NCI-H510A (cell line): ENCODE data around the gene ONECUT1.

Experiments used
- DNase-seq: peaks from one replicate; lab custom pipeline; 2025; lab: John Stamatoyannopoulos, UW

ONECUT1 gene

DNA sequence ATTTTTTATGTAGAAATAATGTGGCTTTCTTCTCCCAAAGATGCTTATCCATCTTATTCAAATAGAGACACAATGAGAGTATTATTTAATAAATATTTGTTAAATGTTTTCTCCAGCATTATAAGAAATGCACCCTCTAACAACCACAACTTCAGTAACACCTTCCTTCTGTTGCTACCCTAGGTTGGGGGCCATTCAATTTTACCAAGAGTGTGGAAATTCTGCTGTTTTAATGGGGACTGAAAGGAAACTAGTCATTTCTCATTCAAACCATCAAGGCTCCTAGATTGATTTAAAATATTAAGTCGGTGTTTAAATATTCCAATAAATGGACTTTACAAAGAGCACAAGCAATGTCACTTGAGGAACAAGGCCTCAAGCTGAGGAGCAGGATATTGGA is 7.6 kb downstream of the ONECUT1 start:
- DNase-seq: no peak

DNA sequence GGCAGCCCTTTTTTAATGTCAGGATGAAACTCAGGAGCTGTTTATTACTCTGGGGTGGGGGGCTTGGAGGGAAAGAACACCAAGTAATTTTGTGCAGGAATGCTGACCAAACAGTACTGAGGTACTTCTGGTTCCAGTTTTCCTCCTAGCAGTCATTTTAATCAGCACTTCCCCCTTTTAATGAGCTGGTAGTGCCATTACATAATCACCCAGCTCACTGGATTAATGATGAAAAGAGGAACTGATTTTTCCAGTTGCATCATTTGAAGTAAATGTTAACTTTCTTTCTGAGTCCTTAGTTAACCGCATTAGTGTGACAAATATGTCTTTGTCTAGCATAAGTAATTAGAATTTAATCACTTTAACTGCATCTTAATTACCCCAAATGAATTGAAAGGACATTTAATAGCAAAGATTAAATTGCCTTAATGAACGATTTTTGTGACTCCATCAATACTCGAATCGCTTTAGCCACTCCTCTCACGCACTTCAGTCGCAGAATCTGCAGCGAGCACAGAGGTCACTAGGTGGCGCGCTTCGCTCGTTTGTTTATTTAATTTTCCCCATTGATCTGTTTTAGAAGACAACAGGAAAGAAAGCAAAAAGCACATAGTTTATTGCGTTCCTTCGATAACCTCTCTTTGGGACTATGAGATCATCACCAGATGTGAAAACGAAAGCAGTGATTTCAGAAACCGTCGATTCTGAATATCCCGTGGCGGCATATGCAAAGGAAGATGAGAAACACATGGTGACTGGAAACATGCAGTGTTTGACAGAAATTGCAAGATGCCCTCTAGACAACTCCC is 9.8 kb downstream of the ONECUT1 start:
- DNase-seq: peak; percentile 6

DNA sequence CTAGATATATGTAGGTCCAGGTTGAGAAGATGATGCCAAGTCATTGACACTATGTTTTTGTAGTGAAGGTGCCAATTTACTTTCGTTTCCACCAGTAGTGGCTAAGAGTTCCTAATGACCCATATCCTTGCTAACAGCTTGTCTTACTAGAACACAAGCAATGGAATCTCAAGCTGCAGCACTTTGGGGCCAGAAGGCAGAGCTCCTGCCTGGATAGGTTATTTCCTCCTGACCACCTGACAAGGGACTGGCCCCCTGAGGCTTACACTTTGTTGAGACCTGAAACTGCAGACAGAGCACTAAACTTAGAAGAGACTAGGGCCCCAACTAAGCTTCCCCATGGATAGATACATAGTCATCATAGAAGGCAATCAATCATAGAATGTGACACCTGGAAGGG is 11.7 kb downstream of the ONECUT1 start:
- no peak for DNase-seq

DNA sequence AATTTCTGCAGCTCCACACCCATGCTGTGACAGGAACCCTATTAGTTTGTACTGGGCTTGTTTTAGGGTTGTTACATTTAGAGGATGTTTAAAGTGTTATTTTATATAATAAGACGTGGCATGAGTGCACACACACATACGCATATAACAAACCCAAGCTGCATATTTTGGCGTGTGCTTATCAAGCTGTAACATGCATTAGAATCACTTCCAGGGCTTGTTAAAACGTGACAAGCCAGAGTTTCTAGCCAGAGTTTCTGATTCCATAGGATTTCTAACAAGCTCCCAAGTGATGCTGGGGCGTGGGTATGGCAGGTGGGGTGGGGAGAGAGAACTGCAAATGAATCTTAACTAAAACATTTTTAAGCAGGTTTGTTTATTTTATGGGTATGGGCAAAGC is 17.4 kb downstream of the ONECUT1 start:
- no peak for DNase-seq

DNA sequence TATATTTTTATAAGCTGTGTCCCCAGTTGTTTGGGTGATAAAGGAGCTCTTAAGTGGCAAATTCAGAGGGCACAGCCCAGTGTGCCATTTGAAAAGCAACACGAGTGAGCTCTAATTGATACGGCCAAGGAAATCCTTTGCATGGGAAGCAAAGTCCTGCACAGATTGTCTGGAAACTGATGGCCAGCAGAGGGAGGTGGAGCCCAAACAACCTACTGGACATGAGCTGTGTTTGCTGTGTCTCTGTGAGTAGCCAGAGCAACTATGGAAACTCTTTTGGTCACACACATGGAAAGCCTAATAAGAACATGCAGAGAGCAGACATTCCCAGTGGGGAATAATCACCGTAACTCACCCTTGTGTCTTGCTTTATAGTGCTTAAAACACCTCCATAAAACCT is 24.4 kb downstream of the ONECUT1 start:
- no peak for DNase-seq

DNA sequence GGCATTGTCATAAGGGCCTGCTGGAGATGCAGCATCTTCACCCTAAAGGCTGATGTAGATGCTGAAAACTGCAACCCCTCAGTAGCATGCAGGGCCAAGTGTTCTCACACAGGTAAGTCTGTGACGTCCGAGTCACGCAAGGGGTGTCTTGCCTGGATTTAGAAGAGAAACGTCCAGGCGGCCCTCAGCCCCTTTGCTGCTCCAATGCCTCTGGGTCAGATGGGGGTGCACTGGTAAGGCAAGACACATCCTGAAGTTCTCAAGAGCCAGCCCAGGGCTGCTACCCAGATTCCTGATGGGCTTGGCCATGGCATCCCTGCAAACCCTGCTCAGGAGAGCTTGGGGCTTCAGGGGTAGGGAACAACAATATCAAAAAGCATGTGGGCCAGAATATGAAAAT is 25.4 kb downstream of the ONECUT1 start:
- DNase-seq: no peak

DNA sequence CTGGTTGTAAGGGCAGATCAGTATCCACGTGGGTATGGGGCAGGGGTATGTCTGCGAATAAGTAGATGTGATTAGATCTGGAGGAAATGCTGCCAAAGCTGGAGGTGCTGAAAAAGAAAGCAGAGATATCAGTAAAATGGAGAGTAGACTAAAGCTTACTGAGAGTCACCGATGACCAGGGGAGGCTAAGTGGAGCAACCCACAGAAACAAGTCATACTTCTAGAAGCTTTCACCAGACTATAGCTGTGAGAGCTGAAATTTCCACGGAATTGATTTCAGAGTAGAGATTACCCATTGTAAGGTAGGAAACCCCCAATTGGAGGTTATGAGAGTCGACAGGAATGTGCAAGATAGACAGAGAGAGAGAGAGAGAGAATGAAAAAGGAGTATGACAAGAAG is 27.5 kb downstream of the ONECUT1 start:
- no peak for DNase-seq

DNA sequence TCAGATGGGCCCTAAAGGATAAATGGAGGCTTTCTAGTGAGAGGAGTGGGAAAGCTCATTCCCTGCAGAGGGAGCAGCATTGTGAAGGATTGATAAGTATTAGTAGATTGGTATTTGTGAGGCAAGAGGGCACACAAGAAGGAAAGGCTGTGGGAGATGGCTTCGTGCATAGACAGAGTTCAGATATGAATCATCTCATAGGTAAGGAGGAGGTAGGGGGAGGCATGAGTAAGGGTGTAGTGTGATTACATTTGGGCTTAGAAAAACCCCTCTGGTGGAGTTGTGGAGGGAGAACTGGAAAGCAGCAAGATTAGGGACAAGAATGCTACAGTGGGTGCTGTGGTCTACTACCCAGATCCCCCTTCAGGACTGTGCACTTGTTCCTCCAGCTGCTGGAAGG is 29.6 kb downstream of the ONECUT1 start:
- DNase-seq: no peak

DNA sequence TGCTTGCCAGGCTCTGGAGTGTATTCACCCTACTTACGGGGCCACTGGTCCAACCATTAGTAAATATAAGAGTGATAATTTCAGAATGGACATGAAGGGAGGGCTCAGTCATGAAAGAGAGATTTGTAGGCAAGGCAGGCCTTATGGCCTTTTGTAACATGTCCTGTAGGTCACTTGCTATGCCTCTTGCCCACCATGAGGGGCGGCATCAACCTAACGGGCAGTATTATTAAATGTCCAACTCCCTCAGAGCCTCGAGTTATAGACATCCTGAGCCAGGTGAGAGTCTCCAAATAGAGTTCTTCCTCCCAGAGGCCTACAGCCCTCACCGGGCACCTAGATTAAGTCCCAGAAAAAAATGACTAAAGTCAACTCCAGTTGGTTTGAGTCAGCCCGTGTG is 30.2 kb downstream of the ONECUT1 start:
- no peak for DNase-seq

DNA sequence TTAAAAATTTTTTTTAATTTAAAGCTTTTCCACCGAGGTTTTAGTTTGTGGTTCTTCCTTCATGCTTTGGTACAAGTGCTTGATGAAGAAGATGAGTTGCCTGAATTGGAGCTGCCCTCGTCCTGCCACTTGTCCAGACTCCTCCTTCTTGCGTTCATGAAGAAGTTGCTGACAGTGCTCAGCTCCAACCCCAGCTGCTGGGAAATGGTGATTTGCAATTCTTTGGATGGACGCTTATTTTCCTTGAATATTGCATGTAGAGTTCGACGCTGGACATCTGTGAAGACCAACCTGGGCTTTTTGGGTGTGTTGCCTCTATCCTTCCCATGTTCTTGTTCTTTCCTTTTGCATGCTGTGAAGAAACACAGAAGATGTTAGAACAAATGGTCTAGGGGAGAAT is 32.6 kb downstream of the ONECUT1 start:
- no peak for DNase-seq

DNA sequence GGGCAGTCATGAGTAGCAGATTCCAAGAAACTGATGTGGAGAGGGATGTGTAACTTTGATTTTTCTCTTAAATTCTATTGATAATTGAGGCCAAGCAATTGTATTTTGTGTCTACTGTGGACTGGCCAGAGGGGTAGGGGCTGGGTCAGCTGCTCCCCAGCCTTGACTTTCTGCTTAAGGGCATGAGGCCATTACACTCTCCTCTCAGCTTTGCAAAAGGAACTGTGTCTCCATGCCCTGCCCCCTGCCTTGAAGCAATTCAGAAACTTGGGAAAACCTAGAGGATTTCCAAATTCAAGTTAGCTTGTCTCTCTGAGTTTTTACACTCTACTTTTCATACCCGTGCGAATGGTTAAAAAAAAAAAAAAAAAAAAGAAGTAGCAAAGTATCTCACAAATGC is 38.6 kb downstream of the ONECUT1 start:
- no peak for DNase-seq

DNA sequence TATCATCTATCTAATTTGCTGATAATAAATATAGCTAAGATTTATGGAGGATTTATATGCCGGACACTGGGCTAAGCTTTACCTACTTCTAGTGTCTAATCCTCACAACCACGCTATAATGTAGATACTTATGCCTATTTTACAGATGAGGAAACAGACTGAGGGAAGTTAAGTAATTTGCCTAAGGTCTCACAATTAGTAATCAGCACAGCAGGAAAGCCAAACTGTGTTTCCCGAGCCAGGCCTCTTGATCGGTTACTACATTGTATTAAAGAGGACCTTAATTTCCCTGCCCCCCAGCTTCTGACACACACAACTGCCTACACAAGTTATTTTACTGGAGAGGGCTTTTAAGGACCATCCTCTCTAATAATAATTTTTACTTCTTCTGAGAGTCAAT is 40.9 kb downstream of the ONECUT1 start:
- DNase-seq: no peak

DNA sequence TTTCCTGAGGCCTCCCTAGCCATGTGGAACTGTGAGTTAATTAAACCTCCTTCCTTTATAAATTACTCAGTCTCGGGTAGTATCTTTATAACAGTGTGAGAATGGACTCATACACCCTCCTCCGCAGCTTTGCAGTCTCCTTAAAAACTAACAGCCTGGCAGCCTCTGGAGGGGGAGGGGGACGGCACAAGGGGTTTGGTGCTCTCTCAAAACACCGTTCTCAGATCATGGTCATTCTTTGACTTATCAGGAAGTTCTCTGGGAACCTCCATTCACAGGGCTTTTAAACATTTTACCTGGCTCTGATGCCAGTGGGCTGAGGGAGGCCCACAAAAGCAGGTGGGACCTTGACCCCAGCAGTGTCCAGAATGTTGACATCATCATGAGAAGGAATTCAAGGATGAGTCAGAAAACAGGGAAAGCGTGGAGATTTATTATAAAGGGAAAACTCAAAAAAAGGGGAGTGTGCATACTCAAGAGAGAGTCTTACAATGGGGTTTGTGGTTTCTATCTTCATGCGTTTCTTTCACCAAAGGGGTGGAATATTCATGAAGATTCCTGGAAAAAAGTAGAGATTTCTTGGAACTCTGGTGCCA is 43.9 kb downstream of the ONECUT1 start:
- no peak for DNase-seq

DNA sequence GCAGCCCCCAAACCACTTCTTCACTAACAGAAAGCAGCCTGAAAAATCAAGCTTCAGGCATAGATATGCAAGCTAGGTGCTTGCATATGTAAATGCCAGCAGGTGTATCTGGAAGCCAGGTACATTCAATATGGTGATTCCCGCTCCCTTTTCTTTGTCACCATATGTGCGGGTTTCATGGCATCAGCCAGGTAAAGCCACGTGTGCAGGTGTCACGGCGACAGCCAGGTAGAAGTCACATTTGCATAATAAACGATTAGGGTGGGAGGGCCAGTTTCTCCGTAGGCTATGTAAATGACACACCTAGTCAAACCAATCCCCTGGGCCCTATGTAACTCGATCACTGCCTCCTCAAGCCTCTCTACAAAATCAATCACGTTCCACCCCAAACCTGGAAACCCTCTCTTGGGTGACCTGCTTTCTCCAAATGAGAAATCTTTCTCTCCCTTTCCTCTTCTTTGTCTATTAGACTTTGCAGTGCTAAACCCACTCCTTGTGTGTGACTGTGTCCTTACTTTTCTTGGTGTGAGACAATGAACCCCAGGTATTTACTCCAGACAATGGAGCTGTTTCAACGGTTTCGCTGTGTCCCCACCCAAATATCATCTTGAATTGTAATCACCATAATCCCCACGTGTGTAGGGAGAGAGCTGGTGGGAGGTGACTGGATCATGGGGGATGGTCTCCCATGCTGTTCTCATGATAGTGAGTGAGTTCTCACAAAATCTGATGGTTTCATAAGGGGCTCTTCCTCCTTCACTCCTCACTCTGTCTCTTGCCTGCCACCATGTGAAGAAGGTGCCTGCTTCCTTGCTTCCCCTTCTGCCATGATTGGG is 44.6 kb downstream of the ONECUT1 start:
- DNase-seq: no peak

DNA sequence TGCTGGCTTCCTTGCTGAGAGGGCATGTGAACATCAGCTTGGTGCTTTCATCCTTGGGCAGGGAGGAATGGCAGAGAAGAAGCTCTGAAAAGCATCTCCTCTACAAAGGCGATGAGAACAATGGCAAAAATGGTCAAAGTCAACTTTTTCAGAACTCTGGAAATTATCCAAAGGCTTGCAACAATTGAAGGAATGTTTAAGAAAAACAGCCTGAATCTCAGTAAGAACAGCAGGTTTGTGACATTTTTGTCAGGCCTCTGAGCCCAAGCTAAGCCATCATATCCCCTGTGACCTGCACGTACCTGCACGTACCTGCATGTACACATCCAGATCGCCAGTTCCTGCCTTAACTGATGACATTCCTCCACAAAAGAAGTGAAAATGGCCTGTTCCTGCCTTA is 51.8 kb downstream of the ONECUT1 start:
- no peak for DNase-seq

DNA sequence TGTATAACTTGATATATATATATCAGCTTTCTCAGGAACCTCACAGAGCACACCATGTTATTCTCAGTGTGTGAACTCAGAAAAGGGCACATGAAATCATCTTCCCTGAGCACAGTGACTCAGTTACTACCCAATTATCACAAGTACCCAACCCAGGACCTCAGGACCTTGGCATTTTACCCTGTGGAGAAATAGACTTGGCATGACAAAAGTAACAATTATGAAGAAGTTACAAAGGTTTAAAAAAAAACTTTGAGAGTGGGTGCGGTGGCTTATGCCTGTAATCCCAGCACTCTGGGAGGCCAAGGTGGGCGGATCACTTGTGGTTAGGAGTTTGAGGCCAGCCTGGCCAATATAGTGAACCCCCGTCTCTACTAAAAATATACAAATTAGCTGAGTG is 52.4 kb downstream of the ONECUT1 start:
- DNase-seq: no peak

DNA sequence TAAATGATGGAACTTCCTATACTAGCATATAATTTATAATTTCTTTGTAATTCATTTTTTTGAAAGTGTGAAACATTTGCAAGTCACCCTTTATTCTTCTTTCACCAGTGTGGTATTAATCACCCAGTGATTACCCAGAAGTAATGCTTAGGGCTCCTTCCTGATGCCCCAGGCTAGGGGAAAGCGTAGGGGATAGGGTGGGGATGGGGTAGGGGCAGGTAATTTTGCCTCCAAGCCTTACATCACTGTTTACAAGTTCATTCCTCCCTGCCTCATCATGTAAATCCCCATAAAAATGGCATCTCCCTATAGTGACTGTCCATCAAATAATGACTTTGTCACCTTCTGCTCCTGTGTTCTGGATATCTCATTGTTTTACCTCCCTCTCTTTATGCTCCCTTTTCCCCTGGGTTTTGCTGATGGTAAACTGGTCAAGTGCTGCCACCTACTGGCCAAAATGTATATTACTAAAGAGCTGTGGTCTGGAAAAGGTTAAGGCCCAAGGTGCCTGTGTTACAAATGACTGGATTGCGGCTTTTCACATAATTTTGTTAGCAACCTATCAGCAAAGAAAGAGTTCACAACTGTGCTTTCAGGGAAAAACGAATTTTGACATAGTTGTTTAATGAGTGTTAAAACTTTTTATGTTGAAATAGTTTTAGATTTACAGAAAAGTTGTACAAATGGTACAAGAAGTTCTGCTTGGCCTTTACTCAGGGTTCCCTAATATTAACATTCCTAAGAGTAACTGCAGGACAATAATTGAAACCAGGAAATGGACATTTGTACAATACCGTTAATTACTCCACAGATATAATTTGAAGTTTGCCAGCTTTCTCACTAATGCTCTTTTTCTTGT is 54.7 kb downstream of the ONECUT1 start:
- DNase-seq: no peak

DNA sequence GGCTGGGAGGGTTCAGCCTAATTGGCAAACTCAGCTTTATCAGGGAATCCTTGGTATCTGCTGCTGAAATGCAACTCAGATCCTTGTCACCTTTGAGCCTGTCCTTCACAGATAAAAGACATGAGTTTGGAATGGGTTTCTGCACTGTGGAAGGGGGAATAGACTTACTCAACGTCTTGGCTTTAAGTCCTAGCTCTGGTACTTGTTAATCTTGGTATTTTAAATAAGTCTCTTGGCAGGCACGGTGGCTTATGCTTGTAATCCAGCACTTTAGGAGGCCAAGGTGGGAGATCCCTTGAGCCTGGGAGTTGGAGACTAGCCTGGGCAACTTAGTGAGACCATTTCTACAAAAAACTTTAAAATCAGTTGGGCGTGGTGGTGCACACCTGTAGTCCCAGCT is 55.8 kb downstream of the ONECUT1 start:
- no peak for DNase-seq

DNA sequence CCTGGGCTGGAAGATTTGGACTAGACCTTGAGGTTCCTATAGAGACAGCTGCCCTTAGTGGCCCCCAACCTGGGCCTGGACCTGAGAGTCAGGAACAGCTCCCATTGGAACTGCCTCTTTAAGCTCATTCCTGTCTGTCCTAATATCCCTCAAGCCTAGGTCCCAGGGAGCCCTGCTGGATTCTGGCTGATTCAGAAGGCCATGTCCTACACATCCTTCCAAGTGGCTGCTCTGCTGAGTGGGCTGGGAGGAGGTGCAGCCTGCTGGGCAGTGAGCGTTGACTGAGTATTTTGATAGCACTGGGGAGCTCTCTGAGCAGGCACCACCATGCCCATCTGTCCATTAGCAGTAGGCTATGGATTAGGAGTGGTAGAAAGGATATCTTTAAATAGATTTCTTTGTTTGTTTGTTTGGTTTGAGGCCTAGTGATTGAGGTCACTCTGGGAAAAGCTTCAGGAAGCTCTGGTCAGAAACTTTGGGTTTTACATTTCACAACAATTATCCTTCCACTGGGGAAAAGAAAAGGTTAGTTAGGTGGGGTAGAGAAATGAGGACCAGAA is 56.4 kb downstream of the ONECUT1 start:
- no peak for DNase-seq

DNA sequence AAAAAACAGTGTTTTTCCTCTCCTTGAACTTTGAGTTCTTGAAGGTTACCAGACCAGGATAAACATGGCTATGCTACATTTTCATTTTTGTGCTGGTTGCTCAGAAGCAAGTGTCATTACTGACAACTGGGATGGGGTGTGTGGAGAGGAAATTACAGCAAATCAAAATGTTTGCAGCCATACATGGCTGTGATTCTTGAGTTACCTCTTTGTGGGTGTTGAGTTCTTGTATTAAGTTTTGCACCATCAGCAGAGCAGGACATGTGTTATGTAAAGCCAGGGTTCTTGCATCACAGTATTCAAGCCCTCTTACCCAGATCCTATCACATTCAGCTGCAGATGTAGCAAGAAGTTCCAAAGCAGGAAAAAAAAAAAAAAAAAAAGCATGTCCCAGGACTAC is 57.0 kb downstream of the ONECUT1 start:
- DNase-seq: no peak

DNA sequence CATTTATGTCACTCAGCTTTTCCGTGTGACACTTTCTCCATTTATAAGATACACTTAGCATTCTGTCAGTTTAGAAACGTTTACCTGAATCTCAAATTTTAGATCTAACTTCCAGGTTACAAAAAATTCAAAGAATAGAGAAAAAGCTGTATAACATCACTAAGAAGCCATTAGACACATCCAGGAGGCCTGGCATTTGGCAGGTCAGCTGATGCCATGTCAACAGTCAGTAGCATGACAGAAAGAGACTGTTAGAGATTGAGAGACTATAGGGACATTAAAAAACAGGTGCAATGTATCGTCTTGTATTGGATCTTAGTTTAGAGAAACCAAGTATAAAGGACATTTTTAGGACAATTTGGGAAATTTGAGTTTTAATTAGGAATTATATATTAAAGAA is 57.6 kb downstream of the ONECUT1 start:
- DNase-seq: no peak
